SK-N-MC (cell line): ENCODE results near the gene DSC1.
"Not testable (repeated sequence)": the region's sequence is repeated elsewhere in the genome, so short reads cannot be mapped to it uniquely, and the experiment has no call there.

ENCODE experiments used
- DNase-seq: peaks from one replicate; pipeline ENCODE4 v3.0.0-alpha.2; 2011; ENCODE audit warnings: low read depth, low spot score
- H3K27ac ChIP-seq: fragments of 200-600 bp; sonication (generic); 2 replicates; pipeline ENCODE4 v1.5.1; 2016; ENCODE audit warnings: mixed run types
- H3K36me3 ChIP-seq: fragments of 200-600 bp; sonication (generic); 2 replicates; pipeline ENCODE4 v1.6.1; 2017; ENCODE audit warnings: antibody characterized with exemption, low read length, mixed read lengths; ENCODE audit not compliant: insufficient read depth
- H3K4me3 ChIP-seq: fragments of 200-600 bp; sonication (generic); 2 replicates; pipeline ENCODE4 v1.5.1; 2016
- H3K9ac ChIP-seq: fragments of 200-600 bp; sonication (generic); 2 replicates; pipeline ENCODE4 v1.8.0; 2017; ENCODE audit warnings: mixed run types, mixed read lengths; ENCODE audit not compliant: insufficient read length
- H3K9me3 ChIP-seq: fragments of 200-600 bp; sonication (generic); 2 replicates; pipeline ENCODE4 v1.6.1; 2017; ENCODE audit warnings: low read depth, mild to moderate bottlenecking, antibody characterized with exemption, low read length, moderate library complexity, mixed read lengths
- EZH2 ChIP-seq: fragments of 200-600 bp; sonication (generic); IDR thresholded peaks from one replicate; pipeline ENCODE4 v1.6.1; 2017; ENCODE audit warnings: antibody characterized with exemption
- FOXP2 ChIP-seq: optimal IDR thresholded peaks from 2 replicates; pipeline ENCODE3; 2011; ENCODE audit warnings: mild to moderate bottlenecking, moderate library complexity; ENCODE audit not compliant: insufficient read depth; ENCODE audit errors: extremely low read length, control extremely low read depth
- POLR2AphosphoS5 ChIP-seq: IDR thresholded peaks from 2 replicates; pipeline ENCODE4 v1.6.1; 2012; ENCODE audit warnings: mild to moderate bottlenecking, low read depth, low read length, borderline replicate concordance

Gene DSC1

GRCh38 chr18:31129398-31130115 is 33.1 kb downstream of the DSC1 start:
- DNase-seq: no peak
- no peak for TF ChIP-seq EZH2
- no peak for TF ChIP-seq POLR2AphosphoS5
- no peak for TF ChIP-seq FOXP2

GRCh38 chr18:31125878-31126277 is 36.8 kb downstream of the DSC1 start:
- H3K36me3 ChIP-seq: no peaks in the 10 kb centered on the region
- no peak for TF ChIP-seq EZH2
- no peak for TF ChIP-seq FOXP2
- TF ChIP-seq POLR2AphosphoS5: no peak
- H3K27ac ChIP-seq: no peak overlapping the region
- H3K9me3 ChIP-seq: no peaks in the 10 kb centered on the region
- H3K9ac ChIP-seq: no peak overlapping the region
- DNase-seq: no peak
- H3K4me3 ChIP-seq: no peak overlapping the region

More at GRCh38 chr18:31129398-31130115, 33.1 kb downstream of the DSC1 start:
- Histone ChIP-seq H3K36me3 (no peaks in the 10 kb centered on the region), H3K4me3 (no peak overlapping the region), H3K9ac (no peak overlapping the region), H3K27ac (no peak overlapping the region), H3K9me3 (no peaks in the 10 kb centered on the region)

- H3K36me3 ChIP-seq, H3K9ac ChIP-seq, H3K4me3 ChIP-seq, H3K9me3 ChIP-seq, H3K27ac ChIP-seq, DNase-seq: not testable (repeated sequence)
These were observed 39.5 kb downstream of the DSC1 start for GRCh38 chr18:31123125-31123524.

- DNase-seq: no peak
- no peak for TF ChIP-seq POLR2AphosphoS5
- no peak for TF ChIP-seq FOXP2
- TF ChIP-seq EZH2: no peak
- no peak overlapping the region for H3K27ac ChIP-seq
These were observed 42.1 kb downstream of the DSC1 start for GRCh38 chr18:31120594-31120993.

GRCh38 chr18:31116853-31117595 is 45.6 kb downstream of the DSC1 start:
- H3K27ac ChIP-seq: no peak overlapping the region
- no peaks in the 10 kb centered on the region for H3K36me3 ChIP-seq
- no peak overlapping the region for H3K4me3 ChIP-seq
- DNase-seq: no peak
- no peak for TF ChIP-seq FOXP2
- no peak for TF ChIP-seq EZH2
- no peak for TF ChIP-seq POLR2AphosphoS5
- no peaks in the 10 kb centered on the region for H3K9me3 ChIP-seq
- no peak overlapping the region for H3K9ac ChIP-seq

More at GRCh38 chr18:31120594-31120993, 42.1 kb downstream of the DSC1 start:
- Histone ChIP-seq H3K4me3 (no peak overlapping the region), H3K36me3 (no peaks in the 10 kb centered on the region), H3K9me3 (no peaks in the 10 kb centered on the region), H3K9ac (no peak overlapping the region)

GRCh38 chr18:31112804-31113203 is 49.9 kb downstream of the DSC1 start:
- Histone ChIP-seq H3K27ac (no peak overlapping the region), H3K4me3 (no peak overlapping the region), H3K36me3 (no peaks in the 10 kb centered on the region), H3K9me3 (no peaks in the 10 kb centered on the region), H3K9ac (no peak overlapping the region)
- TF ChIP-seq FOXP2 (no peak), POLR2AphosphoS5 (no peak), EZH2 (no peak)
- no peak for DNase-seq

GRCh38 chr18:31105733-31106132 is 56.9 kb downstream of the DSC1 start:
- no peak for DNase-seq
- H3K4me3 ChIP-seq: no peak overlapping the region
- TF ChIP-seq POLR2AphosphoS5 (no peak), FOXP2 (no peak), EZH2 (no peak)
- H3K36me3 ChIP-seq: no peaks in the 10 kb centered on the region
- no peak overlapping the region for H3K9ac ChIP-seq
- H3K9me3 ChIP-seq: no peaks in the 10 kb centered on the region
- H3K27ac ChIP-seq: no peak overlapping the region

- no peak overlapping the region for H3K27ac ChIP-seq
- TF ChIP-seq FOXP2 (no peak), POLR2AphosphoS5 (no peak), EZH2 (no peak)
- no peak overlapping the region for H3K9ac ChIP-seq
- H3K4me3 ChIP-seq: no peak overlapping the region
- H3K36me3 ChIP-seq: no peaks in the 10 kb centered on the region
- DNase-seq: no peak
- H3K9me3 ChIP-seq: no peaks in the 10 kb centered on the region
These were observed 58.2 kb downstream of the DSC1 start for GRCh38 chr18:31104444-31104843.
